ENCODE data around the gene PDE9A.
"Not testable (repeated sequence)": the region's sequence is repeated elsewhere in the genome, so short reads cannot be mapped to it uniquely, and the experiment has no call there.

Gene PDE9A

DNA sequence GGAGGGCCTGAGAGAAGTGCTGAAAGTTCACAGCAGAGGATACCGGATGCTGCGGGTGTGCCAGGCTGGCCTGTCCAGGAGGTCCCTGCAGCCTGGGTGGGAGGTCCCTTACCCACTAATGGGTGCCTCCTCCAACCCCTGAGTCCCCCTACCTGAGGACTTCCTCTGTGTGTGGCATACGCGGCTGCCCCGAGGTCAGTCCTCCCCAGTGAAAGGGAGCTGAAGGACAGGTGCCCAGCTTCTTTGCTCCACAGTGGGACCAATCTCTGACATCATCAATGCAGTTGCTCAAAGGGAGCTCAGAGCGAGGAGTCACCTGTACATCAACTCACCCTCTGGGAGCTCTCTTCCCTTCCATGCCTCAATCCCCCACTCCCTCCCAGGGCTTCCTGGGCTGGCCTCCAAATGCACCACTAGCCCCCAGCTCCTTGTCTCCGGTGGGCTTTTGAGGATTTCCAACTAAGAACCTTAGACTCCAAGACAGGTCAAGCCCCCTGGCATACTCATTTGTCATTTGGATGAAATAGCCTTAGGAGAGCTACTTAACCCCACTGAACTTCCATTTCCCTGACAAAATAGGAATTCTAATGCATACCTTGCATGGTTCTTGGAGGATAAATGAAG lies 53.9 kb downstream of the PDE9A start:
- no peak for DNase-seq (ENCODE audit: low read depth in 3 of 3)

DNA sequence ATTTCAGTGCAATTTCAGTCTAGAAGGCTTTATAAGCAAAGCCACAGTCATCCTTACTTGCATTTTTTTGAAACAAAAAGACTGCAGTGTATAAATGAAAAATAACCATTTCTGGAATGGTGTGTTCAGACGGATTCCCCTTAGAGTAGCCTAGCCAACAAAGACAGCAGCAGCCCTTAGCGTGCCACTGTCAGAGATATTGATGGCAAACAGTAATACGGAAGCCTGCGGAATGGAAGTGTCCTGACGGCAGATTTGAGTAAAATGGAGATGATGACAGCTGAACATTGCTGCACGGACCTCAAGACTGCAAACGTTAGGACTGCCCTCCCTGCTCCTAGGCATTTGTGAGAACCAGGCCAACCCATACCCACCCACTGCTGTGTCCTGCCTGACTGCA lies 54.7 kb downstream of the PDE9A start:
- no peak for DNase-seq (ENCODE audit: low read depth in 3 of 3)

DNA sequence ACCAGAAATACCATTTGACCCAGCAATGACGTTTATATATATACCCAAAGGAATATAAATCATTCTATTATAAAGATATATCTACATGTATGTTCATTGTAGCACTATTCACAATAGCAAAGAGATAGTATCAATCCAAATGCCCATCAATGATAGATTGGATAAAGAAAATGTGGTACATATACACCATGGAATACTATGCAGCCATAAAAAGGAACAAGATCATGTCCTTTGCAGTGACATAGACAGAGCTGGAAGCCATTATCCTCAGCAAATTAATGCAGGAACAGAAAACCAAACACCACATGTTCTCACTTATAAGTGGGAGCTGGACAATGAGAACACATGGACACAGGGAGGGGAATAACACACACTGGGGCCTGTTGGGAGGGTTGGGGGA lies 55.5 kb downstream of the PDE9A start:
- not testable (repeated sequence) for DNase-seq (ENCODE audit: low read depth in 3 of 3)

DNA sequence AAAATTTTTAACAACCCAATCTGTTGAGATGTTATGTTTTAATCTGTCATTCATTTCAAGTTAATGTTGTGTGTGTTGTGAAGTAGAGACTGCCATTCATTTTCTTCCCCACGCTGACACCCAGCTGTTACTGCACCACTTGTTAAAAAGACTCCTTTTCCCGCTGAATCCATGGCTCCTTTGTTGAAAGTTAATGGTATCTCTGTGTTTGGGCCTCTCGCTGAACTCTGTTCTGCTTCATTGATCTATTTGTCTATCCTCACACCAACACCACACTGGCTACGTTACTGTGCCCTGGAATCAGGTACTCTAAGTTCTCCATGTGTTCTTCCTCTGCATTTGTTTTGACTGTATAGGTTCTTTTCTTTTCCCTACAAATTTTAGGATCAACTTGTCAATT lies 58.2 kb downstream of the PDE9A start:
- no peak for DNase-seq (ENCODE audit: low read depth in 3 of 3)

DNA sequence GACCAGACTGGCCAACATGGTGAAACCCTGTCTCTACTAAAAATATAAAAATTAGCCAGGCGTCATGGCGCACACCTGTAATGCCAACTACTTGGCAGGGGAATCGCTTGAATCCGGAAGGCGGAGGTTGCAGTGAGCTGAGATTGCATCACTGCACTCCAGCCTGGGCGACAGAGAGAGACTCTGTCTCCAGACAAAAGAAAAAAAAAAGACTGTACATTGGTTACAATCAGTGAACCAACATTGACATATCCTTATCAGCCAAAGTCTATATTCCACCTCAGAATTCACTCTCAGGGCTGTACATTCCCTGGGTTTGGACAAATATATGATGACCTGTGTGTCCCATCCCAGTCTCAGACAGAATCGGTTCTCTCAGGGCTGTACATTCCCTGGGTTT lies 62.0 kb downstream of the PDE9A start:
- DNase-seq (ENCODE audit: low read depth in 3 of 3) = not testable (repeated sequence)

DNA sequence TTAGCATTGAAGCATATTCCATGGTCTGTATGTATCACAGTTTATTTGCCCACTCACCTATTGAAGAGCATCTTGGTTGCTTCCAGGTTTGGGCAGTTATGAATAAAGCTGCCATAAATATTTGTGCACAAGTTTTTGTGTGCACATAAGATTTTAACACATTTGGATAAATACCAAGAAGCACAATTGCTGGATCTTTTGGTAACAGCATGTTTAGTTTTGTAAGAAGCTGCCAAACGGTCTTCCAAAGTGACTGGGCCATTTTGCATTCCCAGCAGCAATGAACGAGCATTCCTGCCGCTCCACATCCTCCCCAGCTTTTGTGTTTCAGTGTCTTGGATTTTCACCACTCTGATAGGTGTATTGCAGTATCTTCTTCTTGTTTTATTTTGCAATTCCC lies 62.7 kb downstream of the PDE9A start:
- no peak for DNase-seq (ENCODE audit: low read depth in 3 of 3)

DNA sequence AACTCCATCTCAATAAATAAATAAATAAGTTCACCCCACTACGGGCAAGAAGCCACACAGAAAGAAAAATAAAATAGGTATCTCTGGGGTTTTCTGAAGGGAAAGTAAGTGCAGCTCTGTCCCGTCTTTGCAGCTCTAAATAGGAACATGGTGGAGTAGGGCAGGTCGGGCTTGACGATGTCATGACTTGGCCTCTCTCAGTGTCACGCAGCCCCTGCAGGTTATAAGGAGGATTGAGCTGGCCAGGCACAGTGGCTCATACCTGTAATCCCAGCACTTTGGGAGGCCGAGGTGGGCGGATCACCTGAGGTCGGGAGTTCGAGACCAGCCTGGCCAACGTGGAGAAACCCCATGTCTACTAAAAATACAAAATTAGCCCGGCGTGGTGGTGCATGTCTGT lies 67.1 kb downstream of the PDE9A start:
- DNase-seq (ENCODE audit: low read depth in 3 of 3) = not testable (repeated sequence)

DNA sequence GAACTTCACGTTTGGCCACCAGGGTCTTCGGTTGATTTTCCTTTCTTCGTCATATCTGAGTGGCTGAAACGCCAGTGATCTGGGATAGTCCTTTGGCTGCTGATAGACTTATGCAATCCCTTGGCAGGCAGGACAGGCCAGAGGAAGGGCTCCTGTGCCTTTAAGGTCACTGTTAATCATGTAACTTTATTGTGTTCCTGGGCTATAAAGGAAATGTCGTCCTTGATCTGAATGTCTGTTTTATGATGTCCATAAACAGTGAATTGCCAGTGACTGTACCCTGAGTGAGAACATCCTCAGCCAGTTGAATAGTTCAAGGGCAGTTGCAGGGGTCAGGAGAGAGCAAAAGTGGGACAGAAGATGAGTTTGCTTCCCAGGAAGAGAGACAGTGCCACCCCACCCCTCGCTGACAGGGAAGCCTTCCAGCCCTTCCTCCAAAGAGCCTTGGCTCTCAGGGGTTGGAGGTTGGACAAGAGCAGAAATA lies 68.0 kb downstream of the PDE9A start:
- DNase-seq (ENCODE audit: low read depth in 3 of 3) = no peak

DNA sequence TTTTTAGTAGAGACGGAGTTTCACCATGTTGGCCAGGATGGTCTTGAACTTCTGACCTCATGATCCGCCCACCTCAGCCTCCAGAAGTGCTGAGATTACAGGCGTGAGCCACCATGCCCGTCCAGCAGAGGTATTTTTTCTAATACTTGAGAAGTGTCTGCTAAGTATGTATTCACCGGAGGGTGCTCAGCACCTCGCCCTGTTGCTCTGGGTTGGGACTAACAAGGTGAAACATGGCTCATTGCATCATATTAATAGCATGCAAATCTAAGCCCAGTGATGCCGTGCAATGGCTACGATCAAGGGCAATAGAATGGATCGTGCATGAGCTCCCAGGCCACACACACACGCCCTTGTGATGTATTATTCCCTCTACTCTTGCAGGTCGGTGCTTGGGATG lies 68.7 kb downstream of the PDE9A start:
- DNase-seq (ENCODE audit: low read depth in 3 of 3) = no peak

DNA sequence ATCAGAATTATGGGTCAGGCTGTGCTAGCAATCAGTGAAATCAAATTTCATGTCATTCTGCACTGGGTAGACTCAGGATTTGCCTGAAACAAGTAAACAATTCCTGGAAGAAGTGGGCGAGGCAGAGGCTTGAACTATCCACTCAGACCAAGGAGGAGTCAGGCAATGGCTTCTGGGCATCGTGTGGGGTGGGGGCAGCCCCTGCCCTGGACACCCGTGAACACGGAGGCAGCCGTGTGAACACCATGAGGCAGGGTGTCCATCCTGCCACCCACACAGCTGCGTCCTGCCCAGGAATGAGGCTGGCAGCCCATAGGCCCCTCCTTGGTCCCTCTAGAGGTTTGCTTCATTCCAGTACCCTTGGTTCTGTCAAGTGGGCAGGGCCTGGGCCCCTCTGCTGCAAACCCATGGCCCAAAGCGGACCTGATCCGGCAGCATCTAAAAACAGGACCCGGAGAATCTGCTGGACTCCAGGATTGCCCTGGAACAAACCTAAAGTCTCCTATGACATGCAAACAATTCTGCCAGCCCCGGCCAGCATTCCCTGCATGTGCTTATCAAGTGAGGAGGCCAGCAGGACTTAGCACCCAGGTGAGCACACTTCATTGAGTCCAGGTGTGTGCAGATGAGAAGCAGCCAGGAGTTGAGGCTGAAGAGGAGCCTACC lies 69.5 kb downstream of the PDE9A start:
- DNase-seq (ENCODE audit: low read depth in 3 of 3) = no peak

DNA sequence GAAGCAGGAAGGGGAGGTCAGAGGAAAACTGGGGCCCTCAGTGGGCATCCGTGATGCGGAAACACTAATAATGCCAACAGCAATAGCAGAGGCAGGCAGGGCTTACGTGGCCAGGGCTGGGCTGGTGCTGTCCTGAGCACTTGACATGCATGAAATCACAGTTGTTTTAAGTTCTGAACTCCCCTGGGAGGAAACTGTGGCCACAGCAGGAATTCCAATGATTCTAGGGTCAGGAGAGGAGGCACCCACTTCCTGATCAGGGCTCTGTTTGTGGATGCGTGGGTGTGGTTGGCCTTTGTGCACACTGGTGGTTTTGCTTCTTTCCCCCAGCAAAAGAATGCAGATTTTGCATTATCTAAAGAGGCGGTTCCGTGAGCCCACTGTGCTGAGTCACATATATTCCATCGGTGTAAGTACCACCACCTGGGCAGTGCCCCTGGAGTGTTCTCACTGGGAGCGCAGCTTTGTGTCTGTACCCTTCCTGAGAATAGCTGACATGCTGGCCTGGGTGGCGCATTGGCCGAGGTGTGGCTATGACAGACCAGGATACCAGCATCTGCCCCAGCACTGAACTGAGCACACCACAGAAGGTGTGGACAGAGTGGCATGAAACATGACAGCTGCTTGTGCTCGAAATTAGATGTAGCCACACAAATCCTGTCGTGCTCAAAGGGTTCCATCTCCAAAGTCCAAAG lies 71.0 kb downstream of the PDE9A start:
- no peak for DNase-seq (ENCODE audit: low read depth in 3 of 3)

DNA sequence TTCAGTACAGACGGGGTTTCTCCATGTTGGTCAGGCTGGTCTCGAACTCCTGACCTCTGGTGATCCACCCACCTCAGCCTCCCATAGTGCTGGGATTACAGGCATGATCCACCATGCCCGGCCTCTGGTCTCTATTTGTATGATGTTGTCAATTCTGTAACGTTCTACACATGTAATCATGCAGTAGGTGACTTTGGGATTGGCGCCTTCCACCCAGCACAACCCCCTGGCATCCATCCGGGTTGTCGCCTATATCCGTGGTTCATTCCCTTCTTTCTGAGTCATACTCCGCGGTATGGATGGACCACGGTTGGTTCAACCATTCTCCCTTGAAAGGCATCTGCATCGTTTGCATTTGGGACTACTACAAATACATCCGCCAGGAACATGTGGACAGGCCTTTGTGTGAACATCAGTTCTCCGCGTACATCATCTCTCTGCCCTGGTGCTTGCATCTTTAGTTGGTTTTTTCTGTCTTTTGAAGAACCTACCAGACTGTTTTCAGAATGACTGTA lies 72.1 kb downstream of the PDE9A start:
- DNase-seq (ENCODE audit: low read depth in 3 of 3) = no peak

DNA sequence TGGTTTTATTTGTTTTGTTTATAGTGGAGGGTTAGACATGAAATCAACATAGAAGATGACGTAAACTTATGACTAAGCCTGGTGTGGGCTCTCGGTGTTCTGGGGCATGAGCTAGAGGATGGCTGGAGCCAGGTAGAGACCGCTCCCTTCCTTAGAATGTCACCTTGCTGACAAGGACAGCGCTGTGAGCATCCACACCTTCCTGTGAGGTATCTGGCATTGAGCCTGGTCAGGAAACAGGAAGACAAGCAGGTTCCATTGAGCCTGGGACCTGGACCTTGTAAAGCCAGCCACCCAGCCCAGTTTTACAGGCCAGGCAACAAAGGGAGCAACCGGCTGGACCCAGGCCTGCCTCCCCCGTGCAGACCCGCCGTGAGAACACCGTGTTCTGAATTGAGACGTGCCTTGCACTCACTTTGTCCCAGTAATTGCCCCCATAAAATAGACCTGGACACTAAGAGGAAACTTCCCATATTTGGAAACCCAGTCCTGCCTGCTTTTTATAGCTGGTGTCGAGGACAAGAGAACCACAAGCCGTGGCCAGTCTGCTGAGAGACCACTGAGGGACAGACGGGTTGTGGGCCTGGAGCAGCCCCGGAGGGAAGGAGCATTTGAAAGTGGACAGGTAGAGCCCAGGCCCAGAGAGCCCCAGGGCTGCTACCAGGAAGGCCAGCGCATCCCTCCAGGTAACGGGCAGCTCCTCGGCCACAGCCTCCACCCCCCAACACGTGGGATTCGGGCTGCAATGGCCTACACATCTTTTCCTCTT lies 78.0 kb downstream of the PDE9A start:
- DNase-seq (ENCODE audit: low read depth in 3 of 3) = no peak

DNA sequence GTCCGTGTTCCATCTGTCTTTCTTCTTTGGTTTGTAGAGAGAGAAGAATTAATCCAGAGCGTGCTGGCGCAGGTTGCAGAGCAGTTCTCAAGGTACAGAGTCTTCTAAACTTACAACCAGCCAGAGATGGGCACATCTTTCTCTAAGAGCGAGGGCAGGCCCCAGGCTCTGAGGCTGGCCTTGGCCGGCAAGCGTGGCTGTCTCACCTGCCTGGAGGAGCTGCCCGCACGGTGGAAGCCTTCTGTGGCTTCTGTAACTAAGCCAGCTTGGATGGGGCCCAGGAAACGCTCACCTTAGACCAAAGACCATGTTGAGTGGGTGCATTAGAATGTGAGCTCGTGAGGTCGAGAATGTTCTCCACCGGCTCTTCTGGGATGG lies 78.6 kb downstream of the PDE9A start:
- DNase-seq (ENCODE audit: low read depth in 3 of 3) = no peak

DNA sequence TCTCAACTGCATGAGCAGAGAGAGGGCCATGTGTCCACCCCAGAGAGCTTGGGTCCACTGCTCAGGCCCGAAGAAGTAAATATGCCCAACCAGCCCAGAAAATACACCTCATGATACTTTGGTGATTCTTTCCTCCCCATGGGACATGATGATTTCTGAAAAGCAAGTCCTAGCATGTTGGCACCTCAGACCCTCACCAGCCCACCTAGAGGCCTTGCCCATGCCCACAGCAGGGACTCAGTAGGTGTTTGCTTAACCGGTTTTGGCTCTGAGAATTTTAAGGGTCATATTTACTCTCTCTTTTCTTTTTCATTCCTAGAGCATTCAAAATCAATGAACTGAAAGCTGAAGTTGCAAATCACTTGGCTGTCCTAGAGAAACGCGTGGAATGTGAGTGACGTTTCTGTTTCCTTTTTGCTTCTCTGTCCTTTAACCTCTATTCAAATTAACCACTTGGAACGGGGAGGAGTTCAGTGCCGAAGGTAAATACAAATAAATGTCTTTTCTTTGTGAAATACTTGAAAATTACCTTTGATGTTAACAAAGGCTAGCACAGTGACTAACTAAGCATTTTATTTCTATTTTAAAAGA lies 79.7 kb downstream of the PDE9A start:
- no peak for DNase-seq (ENCODE audit: low read depth in 3 of 3)

DNA sequence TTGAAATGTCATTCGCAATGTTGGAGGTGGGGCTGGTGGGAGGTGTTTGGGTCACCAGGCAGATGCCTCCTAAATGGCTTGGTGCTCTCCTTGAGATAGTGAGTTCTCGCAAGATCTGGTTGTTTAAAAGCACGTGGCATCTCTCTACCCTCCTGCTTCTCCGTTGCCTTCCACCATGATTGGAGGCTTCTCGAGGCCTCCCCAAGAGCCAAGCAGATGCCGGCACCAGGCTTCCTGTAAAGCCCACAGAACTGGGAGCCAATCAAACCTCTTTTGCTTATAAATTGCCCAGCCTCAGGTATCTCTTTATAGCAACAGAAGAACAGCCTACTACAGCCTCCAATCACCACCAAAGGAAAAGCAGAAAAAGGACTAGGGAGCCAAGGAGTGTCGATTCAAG lies 80.5 kb downstream of the PDE9A start:
- DNase-seq (ENCODE audit: low read depth in 3 of 3) = no peak

DNA sequence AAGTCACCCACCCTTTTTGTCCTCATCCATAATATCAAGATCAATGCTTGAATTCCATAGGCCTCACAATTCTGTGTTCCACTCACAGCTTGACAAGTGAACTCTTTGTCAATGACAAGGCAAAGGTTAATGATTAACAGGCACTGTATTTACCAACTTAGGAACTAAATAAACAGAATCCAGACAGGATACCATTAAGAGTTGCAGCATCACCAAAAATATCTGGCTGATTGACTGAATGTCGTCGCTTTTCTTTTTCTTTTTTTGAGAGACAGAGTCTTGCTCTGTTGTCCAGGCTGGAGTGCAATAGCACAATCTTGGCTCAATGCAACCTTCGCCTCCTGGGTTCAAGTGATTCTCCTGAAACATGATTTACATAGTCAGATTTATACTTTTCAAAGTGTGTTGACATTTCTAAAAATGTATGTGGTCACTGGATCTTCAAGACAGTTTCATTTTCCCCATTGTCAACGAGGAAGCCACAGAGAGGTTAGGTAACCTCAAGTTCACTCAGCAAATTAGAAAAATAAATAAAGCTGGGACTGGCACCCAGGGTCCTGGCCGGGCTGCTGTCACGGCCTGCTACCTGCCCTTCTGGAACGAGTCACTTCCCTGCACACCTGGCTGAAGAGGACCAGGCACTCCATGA lies 81.0 kb downstream of the PDE9A start:
- DNase-seq (ENCODE audit: low read depth in 3 of 3) = no peak

DNA sequence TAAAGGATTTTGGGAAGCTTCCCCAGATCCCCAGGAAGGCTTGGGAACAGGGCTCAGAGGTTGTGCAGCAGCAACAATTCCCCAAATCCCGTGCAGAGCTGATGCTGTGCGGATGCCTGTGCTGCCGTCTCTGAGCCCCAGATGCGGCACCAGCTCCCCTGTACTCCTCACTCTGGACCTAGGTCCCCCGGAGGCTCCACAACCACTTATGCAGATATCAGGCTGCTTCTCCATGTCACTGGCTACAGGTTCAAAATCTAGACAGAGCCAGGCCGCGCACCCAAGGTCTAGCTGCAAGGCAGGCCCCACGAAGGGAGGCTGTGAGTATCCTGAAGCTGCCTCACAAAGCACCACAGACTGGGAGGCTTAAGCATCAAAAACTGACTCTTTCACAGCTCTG lies 81.6 kb downstream of the PDE9A start:
- DNase-seq (ENCODE audit: low read depth in 3 of 3) = no peak

DNA sequence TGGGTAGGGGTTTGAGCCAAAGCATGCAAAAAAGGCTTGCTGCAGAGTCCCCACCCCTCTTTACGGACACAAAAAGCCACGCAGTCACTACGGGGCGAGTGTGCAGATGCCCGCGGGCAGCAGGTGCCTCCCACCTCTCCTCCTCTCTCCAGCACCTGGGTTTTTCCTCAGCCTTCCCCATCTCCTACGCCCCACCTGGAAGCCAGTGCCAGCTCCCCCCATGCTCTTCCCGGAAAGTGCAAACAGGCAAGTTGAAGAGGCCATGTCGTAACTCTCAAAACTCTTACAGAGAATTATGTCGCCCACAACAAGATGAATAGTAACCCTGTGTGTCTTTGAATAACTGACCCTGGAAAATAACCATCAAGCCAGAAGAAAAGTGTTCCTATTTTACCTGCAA lies 82.5 kb downstream of the PDE9A start:
- DNase-seq (ENCODE audit: low read depth in 3 of 3) = no peak

DNA sequence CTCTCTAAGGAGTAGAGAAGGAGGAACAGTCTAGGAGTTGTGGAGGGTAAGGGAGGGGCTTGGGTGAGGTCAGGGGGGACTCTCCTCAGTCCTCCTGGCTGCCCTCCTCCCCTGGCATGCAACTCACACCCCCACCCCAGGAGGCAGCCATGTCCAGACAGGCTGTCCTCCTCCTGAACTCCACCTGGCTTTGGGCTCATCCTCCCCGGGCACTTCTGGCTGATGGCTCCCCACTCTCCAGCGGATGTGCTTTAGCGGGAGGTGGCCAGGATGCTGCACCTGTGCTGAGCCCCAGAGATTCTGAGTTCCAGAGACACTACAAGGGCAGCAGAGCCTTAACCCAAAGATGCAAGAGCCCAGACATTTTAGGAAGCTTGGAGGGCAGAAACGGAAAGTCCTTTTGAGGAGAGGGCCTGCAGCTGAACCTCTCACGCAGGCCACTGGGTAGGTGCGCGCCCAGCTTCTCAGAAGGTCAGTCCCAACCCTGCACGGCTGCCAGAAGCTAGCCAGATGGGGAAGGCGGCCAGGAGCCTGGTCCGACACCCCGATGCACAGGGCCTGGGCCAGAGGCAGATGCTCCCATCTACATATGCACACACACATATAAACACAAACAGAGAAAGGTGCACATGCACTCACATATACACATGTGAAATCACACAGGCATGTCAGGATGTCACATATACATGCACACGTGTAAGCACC lies 83.4 kb downstream of the PDE9A start:
- DNase-seq (ENCODE audit: low read depth in 3 of 3) = no peak

Measured in stimulated activated CD4-positive, alpha-beta T cell treated with anti-CD3 and anti-CD28 coated beads, TNF-alpha, amount 100 ng/mL, for 48 hours (primary cell).